ENCODE results near the gene ADAM10. TPM values are rescaled to one million over a fixed set of nuclear protein-coding genes. Genes with fewer than 3 reads are reported as not detected.

ADAM10 gene
- total RNA-seq, 2 experiments from 2014 or later, result 61.9 to 103 TPM

- no TSS peak for BruUV-seq (replicated peaks)
These were observed 48.1 kb downstream of the ADAM10 start for GRCh38 chr15:58701376-58701775.

GRCh38 chr15:58699769-58700168 is 49.7 kb downstream of the ADAM10 start:
- no peak overlapping the region for H3K27ac ChIP-seq (ENCODE audit: low read depth, low read length, poor library complexity, severe bottlenecking)
- no peak overlapping the region for H3K4me2 ChIP-seq (ENCODE audit: low read length)
- peaks cover 37% of the 10 kb centered on the region; the same call in 1 of the 2 replicates for H3K9me3 ChIP-seq (ENCODE audit: low read length)
- no peak overlapping the region for H2AFZ ChIP-seq (ENCODE audit: low read length)
- no peaks in the 10 kb centered on the region for H3K9me2 ChIP-seq (ENCODE audit: insufficient read depth, low read length)
- no peak for DNase-seq (ENCODE audit: low spot score)
- TF ChIP-seq EZH2phosphoT487 (IDR thresholded peaks at IDR 0.05; ENCODE audit: borderline replicate concordance, low read depth, low read length), result no peak
- TF ChIP-seq CTCF (conservative IDR thresholded peaks at IDR 0.05; ENCODE audit: low read length), result no peak
- intact Hi-C loops (cut with micrococcal nuclease; ENCODE audit: unreplicated experiment), result no loop called here
- H3K36me3 ChIP-seq (ENCODE audit: insufficient read depth, low read length), result peaks cover 49% of the 10 kb centered on the region
- POLR2A ChIA-PET, result interaction anchor here (0.5 kb wide), 1 partner anchor 26 kb away, joined by 3 read pairs; no protein-coding TSS in a partner anchor
- no TSS peak for BruUV-seq (replicated peaks)
- no peaks in the 10 kb centered on the region for H4K20me1 ChIP-seq (ENCODE audit: insufficient read depth, low read length)
- H3K79me2 ChIP-seq (ENCODE audit: insufficient read depth, low read depth, low read length), result peaks cover 72% of the 10 kb centered on the region
- CTCF ChIA-PET (ENCODE audit: unreplicated experiment), result no interaction called here
- no peak overlapping the region for H3K4me3 ChIP-seq (ENCODE audit: low read depth, low read length, poor library complexity, severe bottlenecking)
- H3K4me1 ChIP-seq (ENCODE audit: insufficient read depth, low read length, poor library complexity, severe bottlenecking), result no peaks in the 10 kb centered on the region

More at GRCh38 chr15:58701376-58701775, 48.1 kb downstream of the ADAM10 start:
- Histone ChIP-seq H3K79me2 (ENCODE audit: insufficient read depth, low read depth, low read length) (peaks cover 74% of the 10 kb centered on the region), H3K4me2 (ENCODE audit: low read length) (no peak overlapping the region), H3K4me1 (ENCODE audit: insufficient read depth, low read length, poor library complexity, severe bottlenecking) (no peaks in the 10 kb centered on the region), H2AFZ (ENCODE audit: low read length) (no peak overlapping the region), H3K9me3 (ENCODE audit: low read length) (peaks cover 37% of the 10 kb centered on the region; the same call in 1 of the 2 replicates), H3K4me3 (ENCODE audit: low read depth, low read length, poor library complexity, severe bottlenecking) (no peak overlapping the region), H3K9me2 (ENCODE audit: insufficient read depth, low read length) (no peaks in the 10 kb centered on the region), H3K27ac (ENCODE audit: low read depth, low read length, poor library complexity, severe bottlenecking) (no peak overlapping the region), H3K36me3 (ENCODE audit: insufficient read depth, low read length) (peaks cover 49% of the 10 kb centered on the region), H4K20me1 (ENCODE audit: insufficient read depth, low read length) (no peaks in the 10 kb centered on the region)
- ChIA-PET POLR2A (no interaction called here), CTCF (ENCODE audit: unreplicated experiment) (no interaction called here)
- no peak for TF ChIP-seq EZH2phosphoT487 (IDR thresholded peaks at IDR 0.05; ENCODE audit: borderline replicate concordance, low read depth, low read length)
- TF ChIP-seq CTCF (conservative IDR thresholded peaks at IDR 0.05; ENCODE audit: low read length), result no peak
- intact Hi-C loops (cut with micrococcal nuclease; ENCODE audit: unreplicated experiment), result no loop called here
- no peak for DNase-seq (ENCODE audit: low spot score)

GRCh38 chr15:58698887-58699641 is 50.4 kb downstream of the ADAM10 start:
- H3K27ac ChIP-seq (ENCODE audit: low read depth, low read length, poor library complexity, severe bottlenecking), result no peak overlapping the region
- ChIA-PET CTCF (ENCODE audit: unreplicated experiment) (no interaction called here), POLR2A (interaction anchor here (0.5 to 0.9 kb wide), 4 partner anchors 26 to 1322 kb away, joined by 3 to 6 read pairs (median 4); no protein-coding TSS in a partner anchor)
- H3K9me2 ChIP-seq (ENCODE audit: insufficient read depth, low read length), result no peaks in the 10 kb centered on the region
- no peak overlapping the region for H3K4me2 ChIP-seq (ENCODE audit: low read length)
- peaks cover 45% of the 10 kb centered on the region for H3K36me3 ChIP-seq (ENCODE audit: insufficient read depth, low read length)
- intact Hi-C loops (cut with micrococcal nuclease; ENCODE audit: unreplicated experiment), result no loop called here
- peaks cover 37% of the 10 kb centered on the region; the same call in 1 of the 2 replicates for H3K9me3 ChIP-seq (ENCODE audit: low read length)
- DNase-seq (ENCODE audit: low spot score), result no peak
- TF ChIP-seq EZH2phosphoT487 (IDR thresholded peaks at IDR 0.05; ENCODE audit: borderline replicate concordance, low read depth, low read length), result no peak
- H3K4me3 ChIP-seq (ENCODE audit: low read depth, low read length, poor library complexity, severe bottlenecking), result no peak overlapping the region
- no peak overlapping the region for H2AFZ ChIP-seq (ENCODE audit: low read length)
- H4K20me1 ChIP-seq (ENCODE audit: insufficient read depth, low read length), result no peaks in the 10 kb centered on the region
- H3K79me2 ChIP-seq (ENCODE audit: insufficient read depth, low read depth, low read length), result peaks cover 71% of the 10 kb centered on the region
- no peaks in the 10 kb centered on the region for H3K4me1 ChIP-seq (ENCODE audit: insufficient read depth, low read length, poor library complexity, severe bottlenecking)
- BruUV-seq (replicated peaks), result no TSS peak
